Stimulated activated CD4-positive, alpha-beta T cell treated with anti-CD3 and anti-CD28 coated beads, Interleukin-2, amount 100 ng/mL, for 24 hours (primary cell): ENCODE measurements around the gene FBXO41.
"Not testable (repeated sequence)": the region's sequence is repeated elsewhere in the genome, so short reads cannot be mapped to it uniquely, and the experiment has no call there.

ENCODE experiments used
- DNase-seq, 2 donors: peaks; one replicate each; pipeline ENCODE4 v3.0.0-alpha.2; 2020

The FBXO41 gene

GRCh38 chr2:73262691-73263429 is 21.4 kb downstream of the FBXO41 start:
- DNase-seq, result not testable (repeated sequence)

- DNase-seq, result no peak
Measured at GRCh38 chr2:73262108-73262651, 22.1 kb downstream of the FBXO41 start.

GRCh38 chr2:73260338-73260984 is 23.8 kb downstream of the FBXO41 start:
- no peak for DNase-seq

- no peak for DNase-seq
Measured at GRCh38 chr2:73259704-73260337, 24.5 kb downstream of the FBXO41 start.

GRCh38 chr2:73259276-73259675 is 25.0 kb downstream of the FBXO41 start:
- no peak for DNase-seq

- no peak for DNase-seq
Measured at GRCh38 chr2:73258913-73259215, 25.4 kb downstream of the FBXO41 start.

- no peak for DNase-seq
Measured at GRCh38 chr2:73258186-73258912, 25.9 kb downstream of the FBXO41 start.

- no peak for DNase-seq
Measured at GRCh38 chr2:73257425-73258125, 26.7 kb downstream of the FBXO41 start.

GRCh38 chr2:73257021-73257420 is 27.3 kb downstream of the FBXO41 start:
- no peak for DNase-seq

GRCh38 chr2:73256618-73256922 is 27.7 kb downstream of the FBXO41 start:
- no peak for DNase-seq

GRCh38 chr2:73255907-73256617 is 28.2 kb downstream of the FBXO41 start:
- DNase-seq, result no peak

- no peak for DNase-seq
Measured at GRCh38 chr2:73255007-73255644, 29.2 kb downstream of the FBXO41 start.

- DNase-seq, result no peak
Measured at GRCh38 chr2:73254343-73255006, 29.8 kb downstream of the FBXO41 start.

GRCh38 chr2:73253901-73254300 is 30.4 kb downstream of the FBXO41 start:
- DNase-seq, result no peak

GRCh38 chr2:73253400-73253799 is 30.9 kb downstream of the FBXO41 start:
- DNase-seq, result no peak

GRCh38 chr2:73252238-73253027 is 31.8 kb downstream of the FBXO41 start:
- DNase-seq, result no peak

GRCh38 chr2:73250872-73251846 is 33.1 kb downstream of the FBXO41 start:
- no peak for DNase-seq

GRCh38 chr2:73249636-73250035 is 34.6 kb downstream of the FBXO41 start:
- no peak for DNase-seq

- DNase-seq, result no peak
Measured at GRCh38 chr2:73246850-73247249, 37.4 kb downstream of the FBXO41 start.
